GM18909 (cell line): ENCODE results near the gene FEN1.

Source experiments
- ATAC-seq: cut with Tn5 transposase; IDR thresholded peaks from one replicate; pipeline ENCODE4 v1.9.1; 2021; ENCODE audit warnings: mild to moderate bottlenecking; ENCODE audit not compliant: unreplicated experiment, poor library complexity

FEN1 gene

DNA sequence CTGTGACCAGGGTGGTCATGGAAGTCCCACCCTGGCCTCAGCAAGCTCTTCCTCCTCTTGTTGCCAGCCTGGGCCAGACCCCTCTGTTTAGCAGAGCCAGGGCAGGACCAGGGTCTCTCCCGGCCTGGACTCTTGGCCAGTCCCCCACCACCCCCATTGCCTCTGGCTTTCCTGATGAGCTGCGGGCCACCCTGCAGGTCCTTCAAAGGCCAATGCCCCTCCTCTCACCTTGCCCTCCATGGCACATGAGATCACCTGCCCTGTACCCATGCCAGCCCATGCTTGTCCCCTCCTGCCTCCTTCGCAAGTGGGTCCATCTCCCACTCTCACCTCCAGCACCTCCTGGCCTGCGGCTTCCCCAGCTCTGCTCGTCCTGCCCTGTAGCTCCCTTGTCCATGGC lies 45.8 kb downstream of the FEN1 start:
- ATAC-seq, result no peak

- ATAC-seq, result no peak
These were observed 46.2 kb downstream of the FEN1 start for GRCh38 chr11:61838921-61839320.

DNA sequence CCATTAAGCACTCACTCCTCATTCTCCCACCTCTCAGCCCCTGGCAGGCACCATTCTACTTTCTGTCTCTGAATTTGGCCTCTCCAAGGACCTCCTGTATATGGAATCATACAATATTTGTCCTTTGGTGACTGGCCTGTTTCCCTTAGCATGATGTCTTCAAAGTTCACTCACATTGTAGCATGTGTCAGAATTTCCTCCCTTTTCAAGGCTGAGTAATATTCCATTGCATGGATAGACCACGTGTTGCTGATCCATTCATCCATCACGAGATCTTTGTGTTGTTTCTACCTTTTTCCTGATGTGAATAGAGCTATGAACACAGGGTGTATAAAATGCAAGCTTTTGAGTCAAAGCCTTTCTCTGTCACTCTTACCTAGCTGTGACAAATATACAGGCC lies 47.0 kb downstream of the FEN1 start:
- no peak for ATAC-seq

DNA sequence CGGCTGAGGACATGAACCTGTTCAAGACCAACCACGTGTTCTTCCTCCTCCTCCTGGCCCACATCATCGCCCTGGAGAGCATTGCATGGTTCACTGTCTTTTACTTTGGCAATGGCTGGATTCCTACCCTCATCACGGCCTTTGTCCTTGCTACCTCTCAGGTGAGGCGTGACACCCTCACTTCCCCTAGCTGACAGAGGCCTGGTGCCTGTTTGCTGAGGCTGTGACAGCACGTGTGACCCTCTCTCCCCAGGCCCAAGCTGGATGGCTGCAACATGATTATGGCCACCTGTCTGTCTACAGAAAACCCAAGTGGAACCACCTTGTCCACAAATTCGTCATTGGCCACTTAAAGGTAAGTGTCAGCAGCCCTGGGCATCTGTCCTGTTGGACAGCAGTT lies 47.7 kb downstream of the FEN1 start:
- ATAC-seq, result no peak

GRCh38 chr11:61841636-61842527 lies 49.2 kb downstream of the FEN1 start:
- no peak for ATAC-seq

- ATAC-seq, result no peak
These were observed 49.8 kb downstream of the FEN1 start for GRCh38 chr11:61842528-61842820.

DNA sequence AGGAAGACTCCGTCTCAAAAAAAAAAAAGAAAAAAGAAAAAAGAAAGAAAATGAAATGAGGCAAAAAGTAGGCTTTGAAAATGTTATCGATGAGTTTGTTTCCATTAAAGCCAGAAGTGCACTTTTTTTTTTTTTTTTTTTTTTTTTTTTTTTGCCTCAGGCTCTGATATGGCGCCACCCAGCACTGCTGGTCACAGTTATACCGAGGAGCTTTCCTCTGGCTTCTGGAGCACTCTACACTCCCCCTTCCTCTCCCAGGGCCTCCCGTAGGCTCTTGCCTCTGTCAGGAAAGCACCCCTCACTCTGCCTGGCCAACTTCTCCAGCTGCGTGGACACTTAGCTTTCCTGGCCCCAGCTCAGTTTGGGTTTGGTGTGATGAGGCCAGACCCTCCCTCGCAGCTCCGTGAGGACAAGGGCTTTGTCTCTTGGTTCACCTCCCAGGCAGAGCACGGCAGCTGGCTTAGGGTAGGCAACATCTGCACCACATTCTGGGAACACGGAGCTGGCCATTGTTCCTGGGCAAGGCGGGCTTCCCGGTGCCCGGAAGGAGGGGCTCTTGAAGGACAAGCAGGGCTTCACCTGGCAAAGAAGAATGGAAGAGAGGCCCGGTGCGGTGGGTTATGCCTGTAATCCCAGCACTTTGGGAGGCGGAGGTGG lies 52.3 kb downstream of the FEN1 start:
- no peak for ATAC-seq

- ATAC-seq, result no peak
These were observed 53.8 kb downstream of the FEN1 start for GRCh38 chr11:61846362-61847020.
